Measurements from ENCODE around the gene FAM193B. TPM values are rescaled to one million over a fixed set of nuclear protein-coding genes. Genes with fewer than 3 reads are reported as not detected.
A peak's percentile ranks its signal among the peaks of the same experiment; 100 is the strongest.
"Not testable (repeated sequence)": the region's sequence is repeated elsewhere in the genome, so short reads cannot be mapped to it uniquely, and the experiment has no call there.

The FAM193B gene
- polyA plus RNA-seq, 1 of the 3 experiments (the other 2 are of a cell fraction) = 48.1 TPM

GRCh38 chr5:177487144-177487543 is 67.2 kb downstream of the FAM193B start:
- H3K4me3 ChIP-seq (ENCODE audit: low read depth in 2 of 2, low read length in 1 of 2) = no peak overlapping the region
- 92% methylated on average over 7 of the region's 8 CpGs for WGBS (ENCODE audit: low lambda C conversion rate)
- peaks cover 50% of the 10 kb centered on the region for H3F3A ChIP-seq (replicated peaks; ENCODE audit: insufficient read depth)
- no peak overlapping the region for H3K9ac ChIP-seq
- TF ChIP-seq RCOR1 (IDR thresholded peaks at IDR 0.05; ENCODE audit: low read length) (no peak), EZH2phosphoT487 (IDR thresholded peaks at IDR 0.05; ENCODE audit: borderline replicate concordance, low read depth) (no peak), IRF3 (IDR thresholded peaks at IDR 0.05; ENCODE audit: low read depth, low read length) (no peak), POLR2AphosphoS5 (IDR thresholded peaks at IDR 0.05; ENCODE audit: low read depth, low read length) (0 out of 2 replicates have a peak, but pooled peaks have one; percentile 15), USF1 (IDR thresholded peaks at IDR 0.05; ENCODE audit: borderline replicate concordance, low read depth) (0 out of 2 replicates have a peak, but pooled peaks have one; percentile 46)
- H4K20me1 ChIP-seq (ENCODE audit: insufficient read depth) = peaks cover 61% of the 10 kb centered on the region
- H3K4me2 ChIP-seq = no peak overlapping the region
- POLR2A ChIA-PET = no interaction called here
- peaks cover 25% of the 10 kb centered on the region; the same call in 1 of the 2 replicates for H3K79me2 ChIP-seq (ENCODE audit: insufficient read depth)
- H3K9me3 ChIP-seq = no peaks in the 10 kb centered on the region
- no peak for DNase-seq
- H3K4me1 ChIP-seq (ENCODE audit: control insufficient read depth in 1 of 2, insufficient read depth in 2 of 2, low read depth in 1 of 2, low read length in 1 of 2) = peaks cover 0 to 30% of the 10 kb centered on the region in 2 experiments; a peak in 1 of 4 replicates
- H3K36me3 ChIP-seq (replicated peaks in 1 of 2; ENCODE audit: control insufficient read depth in 1 of 2, insufficient read depth in 2 of 2, low read length in 1 of 2) = peaks cover 53 to 62% of the 10 kb centered on the region in 2 experiments
- H2AFZ ChIP-seq (ENCODE audit: low read depth) = no peak overlapping the region
- CTCF ChIA-PET = interaction anchor here (0.7 to 20.3 kb wide), 3 partner anchors 8 to 97 kb away, joined by 3 to 201 read pairs (median 5); partner anchors contain the start of gene PDLIM7
- H3K27me3 ChIP-seq (ENCODE audit: insufficient read depth) = no peaks in the 10 kb centered on the region
- no peak overlapping the region for H3K27ac ChIP-seq (ENCODE audit: low read depth in 2 of 2, low read length in 1 of 2)
- no peaks in the 10 kb centered on the region for H3K9me2 ChIP-seq

- H3K4me1 ChIP-seq (ENCODE audit: control insufficient read depth in 1 of 2, insufficient read depth in 2 of 2, low read depth in 1 of 2, low read length in 1 of 2) = peaks cover 0 to 36% of the 10 kb centered on the region in 2 experiments; a peak in 1 of 4 replicates
- H3K4me3 ChIP-seq (ENCODE audit: low read depth in 2 of 2, low read length in 1 of 2) = no peak overlapping the region
- H3K79me2 ChIP-seq (ENCODE audit: insufficient read depth) = peaks cover 20% of the 10 kb centered on the region; the same call in 1 of the 2 replicates
- no peaks in the 10 kb centered on the region for H3K9me2 ChIP-seq
- peaks cover 58% of the 10 kb centered on the region for H4K20me1 ChIP-seq (ENCODE audit: insufficient read depth)
- H3F3A ChIP-seq (replicated peaks; ENCODE audit: insufficient read depth) = peaks cover 58% of the 10 kb centered on the region
- no peak for DNase-seq
- WGBS (ENCODE audit: low lambda C conversion rate) = 98% methylated on average over 3 of the region's 3 CpGs
- H2AFZ ChIP-seq (ENCODE audit: low read depth) = no peak overlapping the region
- TF ChIP-seq POLR2AphosphoS5 (IDR thresholded peaks at IDR 0.05; ENCODE audit: low read depth, low read length) (peak; percentile 29; the same call in 1 of the 2 replicates), TEAD4 (IDR thresholded peaks at IDR 0.05; ENCODE audit: borderline replicate concordance, insufficient read depth) (no peak), MXI1 (IDR thresholded peaks at IDR 0.05; ENCODE audit: low read depth, low read length) (no peak), USF2 (IDR thresholded peaks at IDR 0.05; ENCODE audit: borderline replicate concordance, low read depth, low read length) (no peak)
- ChIA-PET CTCF (interaction anchor here (0.7 to 20.3 kb wide), 4 partner anchors 9 to 96 kb away, joined by 3 to 201 read pairs (median 6); partner anchors contain the start of gene PDLIM7), POLR2A (no interaction called here)
- H3K9me3 ChIP-seq = no peaks in the 10 kb centered on the region
- H3K27ac ChIP-seq (ENCODE audit: low read depth in 2 of 2, low read length in 1 of 2) = no peak overlapping the region
- H3K9ac ChIP-seq = no peak overlapping the region
- no peak overlapping the region for H3K4me2 ChIP-seq
- H3K36me3 ChIP-seq (replicated peaks in 1 of 2; ENCODE audit: control insufficient read depth in 1 of 2, insufficient read depth in 2 of 2, low read length in 1 of 2) = peaks cover 52 to 58% of the 10 kb centered on the region in 2 experiments
- H3K27me3 ChIP-seq (ENCODE audit: insufficient read depth) = no peaks in the 10 kb centered on the region
Observed at GRCh38 chr5:177486256-177486655, 68.1 kb downstream of the FAM193B start.

- H3K9ac ChIP-seq; H3K4me2 ChIP-seq; POLR2A ChIA-PET; H3K27me3 ChIP-seq (ENCODE audit: insufficient read depth); H3K9me3 ChIP-seq; DNase-seq; H3K9me2 ChIP-seq; H3K4me3 ChIP-seq (ENCODE audit: low read depth in 2 of 2, low read length in 1 of 2); H2AFZ ChIP-seq (ENCODE audit: low read depth): not testable (repeated sequence)
- Histone ChIP-seq H3K36me3 (replicated peaks in 1 of 2; ENCODE audit: control insufficient read depth in 1 of 2, insufficient read depth in 2 of 2, low read length in 1 of 2) (peaks cover 47 to 54% of the 10 kb centered on the region in 2 experiments), H3K79me2 (ENCODE audit: insufficient read depth) (peaks cover 15% of the 10 kb centered on the region; the same call in 1 of the 2 replicates), H4K20me1 (ENCODE audit: insufficient read depth) (peaks cover 53% of the 10 kb centered on the region), H3F3A (replicated peaks; ENCODE audit: insufficient read depth) (peaks cover 61% of the 10 kb centered on the region), H3K27ac (ENCODE audit: low read depth in 2 of 2, low read length in 1 of 2) (0 out of 4 replicates have a peak overlapping the region, but pooled peaks of 1 of the 2 experiments have one; percentile 30), H3K4me1 (ENCODE audit: control insufficient read depth in 1 of 2, insufficient read depth in 2 of 2, low read depth in 1 of 2, low read length in 1 of 2) (peaks cover 0 to 38% of the 10 kb centered on the region in 2 experiments; a peak in 1 of 4 replicates)
- WGBS (ENCODE audit: low lambda C conversion rate) = 90% methylated on average over 3 of the region's 3 CpGs
- CTCF ChIA-PET = interaction anchor here (0.7 to 20.3 kb wide), 3 partner anchors 9 to 31 kb away, joined by 3 to 201 read pairs (median 10); partner anchors contain the start of gene PDLIM7
Observed at GRCh38 chr5:177485753-177486152, 68.6 kb downstream of the FAM193B start.
